Measurements from ENCODE around the gene MICU2. TPM values are rescaled to one million over a fixed set of nuclear protein-coding genes. Genes with fewer than 3 reads are reported as not detected.

The MICU2 gene
- total RNA-seq (2013; cell fraction: nucleolus; rRNA removed) = 72.7 and 83.0 TPM in 2 replicates
- total RNA-seq (2014; rRNA removed) (46.1 and 52.1 TPM in 2 replicates), total RNA-seq (2014; rRNA removed; fragmentation: Illumina TruSeq; extraction: Trizol) (46.6 and 49.6 TPM in 2 replicates), total RNA-seq (2021) (25.9 and 26.9 TPM in 2 replicates), polyA plus RNA-seq (2011; rRNA removed) (38.0 and 64.6 TPM in 2 replicates), polyA plus RNA-seq (2014; fragmentation: Illumina TruSeq; extraction: Trizol) (42.9 and 52.0 TPM in 2 replicates), polyA plus RNA-seq (2014; fragmentation: Nextera tagmentation; extraction: Ambion mirVana) (10 to 100 TPM; 17.7 to 27.8 TPM), polyA plus RNA-seq (2014; rRNA removed) (56.6 and 61.9 TPM in 2 replicates), polyA plus RNA-seq (2016; fragmentation: Nextera tagmentation; extraction: Ambion mirVana) (10 to 100 TPM; 44.8 to 47.7 TPM), polyA minus RNA-seq (2011; rRNA and poly(A)+ RNA removed) (8.7 and 10.2 TPM in 2 replicates), Bru-seq, nascent RNA (percentile 81 among the genes with signal in this experiment), BruChase-seq, experiment 1, labeled RNA remaining after a 6-hour chase (percentile 67 among the genes with signal in this experiment), BruChase-seq, experiment 2, labeled RNA remaining after a 2-hour chase (percentile 65 among the genes with signal in this experiment)
- 11.1 TPM for polyA plus RNA-seq (2011; ENCODE audit: low read depth)
- 33.3 and 34.5 TPM in 2 replicates for polyA plus RNA-seq (2011; cell fraction: cytosol; rRNA removed)
- polyA plus RNA-seq (2011; cell fraction: nucleus; rRNA removed) = 20.3 and 33.4 TPM in 2 replicates
- polyA plus RNA-seq (2012) = 24.5 and 27.2 TPM in 2 replicates
- 7.1 and 8.2 TPM in 2 replicates for polyA minus RNA-seq (2011; cell fraction: cytosol; rRNA and poly(A)+ RNA removed)
- 15.8 and 26.8 TPM in 2 replicates for polyA minus RNA-seq (2011; cell fraction: nucleus; rRNA and poly(A)+ RNA removed)
- long read RNA-seq, experiment 1, transcript MICU2-201 (12 exons, 1,920 nt) = major isoform, 35 of 41 reads
- long read RNA-seq, experiment 1, partial matches to known transcripts = 1 of 41 reads
- long read RNA-seq, experiment 1, other reads (novel, unspliced or antisense) = 5 of 41 reads
- long read RNA-seq, experiment 2, transcript MICU2-201 (12 exons, 1,920 nt) = major isoform, 249 of 280 reads
- long read RNA-seq, experiment 2, partial matches to known transcripts = 16 of 280 reads
- long read RNA-seq, experiment 2, other reads (novel, unspliced or antisense) = 15 of 280 reads

- DNase-seq (ENCODE audit: low read depth, low spot score) (peak; percentile 81), ATAC-seq (peak; percentile 98), FAIRE-seq (peak; percentile 75)
- peak within 1 kb of the TSS; percentile 66 for H3K4me2 ChIP-seq (ENCODE audit: control insufficient read depth, insufficient read depth)
- no peaks in the 10 kb centered on the region for H4K20me1 ChIP-seq (ENCODE audit: control insufficient read depth, insufficient read depth)
- peak within 1 kb of the TSS; percentile 83 for H3K9ac ChIP-seq (ENCODE audit: control insufficient read depth, insufficient read depth, low read length)
- BruUV-seq (replicated peaks) = TSS peak; percentile 93
- H3K36me3 ChIP-seq (ENCODE audit: control insufficient read depth in 2 of 2, insufficient read depth in 2 of 2, low read length in 1 of 2) = 0 out of 4 replicates have a peak, but pooled peaks cover 0 to 3% of the 10 kb centered on the region in 2 experiments
- no peaks in the 10 kb centered on the region for H3K4me1 ChIP-seq (ENCODE audit: control insufficient read depth, insufficient read depth, low read length)
- ChIA-PET SMC1A (ENCODE audit: uncharacterized antibody, unreplicated experiment) (interaction anchor here (0.7 to 2.8 kb wide), 6 partner anchors 9 to 528 kb away, joined by 3 to 18 read pairs (median 4); no protein-coding TSS in a partner anchor), POLR2A (interaction anchor here (0.7 to 1.3 kb wide), 5 partner anchors 9 to 1279 kb away, joined by 3 read pairs; no protein-coding TSS in a partner anchor), RAD21 (ENCODE audit: unreplicated experiment) (interaction anchor here (0.7 to 1.4 kb wide), 4 partner anchors 8 to 23 kb away, joined by 3 to 5 read pairs (median 3); no protein-coding TSS in a partner anchor), CTCF (interaction anchor here (0.7 to 3.9 kb wide), 8 partner anchors 8 to 486 kb away, joined by 3 to 23 read pairs (median 4); no protein-coding TSS in a partner anchor)
- H3K4me3 ChIP-seq = peak within 1 kb of the TSS; percentile 68
- H3K79me2 ChIP-seq (ENCODE audit: control insufficient read depth, insufficient read depth, low read length) = peaks cover 13% of the 10 kb centered on the region
- H3K27ac ChIP-seq (ENCODE audit: control insufficient read depth, insufficient read depth) = peak within 1 kb of the TSS; percentile 82
- in situ Hi-C loops (cut with MboI) (no loop called here), intact Hi-C loops (cut with micrococcal nuclease; ENCODE audit: unreplicated experiment) (loop anchor here (5.0 kb wide), 1 partner anchor 426 kb away; the partner anchor contains the start of genes MRPL57 and SKA3)
- WGBS (ENCODE audit: insufficient coverage, insufficient replicate concordance, low lambda C conversion rate, missing lambda C conversion rate) = under 1% methylated on average over 77 of the region's 77 CpGs
- H3K27me3 ChIP-seq (replicated peaks in 1 of 2; ENCODE audit: control insufficient read depth in 2 of 2, insufficient read depth in 2 of 2, low read length in 1 of 2) = no peaks in the 10 kb centered on the region; a peak in 1 of 4 replicates
- no peaks in the 10 kb centered on the region; the same call in 2 of the 3 replicates for H3K9me3 ChIP-seq (replicated peaks; ENCODE audit: control insufficient read depth, insufficient read depth, low read length)
- peak within 1 kb of the TSS; percentile 63 for H2AFZ ChIP-seq (ENCODE audit: control insufficient read depth, low read depth, low read length)
- TF ChIP-seq TBL1XR1 (IDR thresholded peaks at IDR 0.05; ENCODE audit: low read depth, low read length) (no peak), NFYB (IDR thresholded peaks at IDR 0.05; ENCODE audit: insufficient read depth, low read depth, low read length) (no peak), YBX1 (IDR thresholded peaks at IDR 0.05) (no peak), POU2F2 (IDR thresholded peaks at IDR 0.05; ENCODE audit: borderline replicate concordance, low read depth, low read length) (peak; percentile 40; the same call in 2 of the 3 replicates), CEBPZ (IDR thresholded peaks at IDR 0.05; ENCODE audit: low read depth, low read length) (no peak), SKIL (IDR thresholded peaks at IDR 0.05; ENCODE audit: low read depth, poor library complexity, severe bottlenecking) (no peak), CHD1 (IDR thresholded peaks at IDR 0.05; ENCODE audit: low read depth, low read length) (no peak), GABPA (IDR thresholded peaks at IDR 0.05; ENCODE audit: low read depth) (no peak), POLR2A (IDR thresholded peaks at IDR 0.05; ENCODE audit: low read depth, low read length) (peak; percentile 100), SUPT20H (IDR thresholded peaks at IDR 0.05; ENCODE audit: borderline replicate concordance, control insufficient read depth, low read depth, low read length) (no peak), CEBPB (IDR thresholded peaks at IDR 0.05; ENCODE audit: borderline replicate concordance in 1 of 2, low read depth in 2 of 2, low read length in 2 of 2) (no peak), NFXL1 (IDR thresholded peaks at IDR 0.05; ENCODE audit: borderline replicate concordance) (no peak)
These were observed at the start of gene MICU2 for GRCh38 chr13:21603531-21604448. Gene MICU2 (minus strand): TSS chr13:21604170. CDS start chr13:21604148, 22 bp downstream.

Data from GM12878 (cell line).